H9 (cell line): Measurements from ENCODE around the gene BARX2. TPM values are rescaled to one million over a fixed set of nuclear protein-coding genes. Genes with fewer than 3 reads are reported as not detected.

ENCODE experiments used
- DNase-seq: peaks from one replicate; pipeline ENCODE4 v3.0.0-alpha.2; 2017
- H2AFZ ChIP-seq: one replicate; pipeline ENCODE4 v1.6.1; 2013; ENCODE audit warnings: mild to moderate bottlenecking, low read length, control low read depth, moderate library complexity
- H2AK5ac ChIP-seq: 2 replicates; pipeline ENCODE4 v1.6.1; 2013; ENCODE audit warnings: low read length, control low read depth, mixed read lengths; ENCODE audit not compliant: insufficient read length
- H2BK120ac ChIP-seq: one replicate; pipeline ENCODE4 v1.6.1; 2013; ENCODE audit warnings: low read depth, mild to moderate bottlenecking, low read length, control low read depth, inconsistent platforms; ENCODE audit not compliant: poor library complexity, severe bottlenecking
- H2BK12ac ChIP-seq: 2 replicates; pipeline ENCODE4 v1.6.1; 2013; ENCODE audit warnings: low read length, control low read depth, mixed read lengths, low read depth; ENCODE audit not compliant: insufficient read length
- H2BK15ac ChIP-seq: 2 replicates; pipeline ENCODE4 v1.6.1; 2013; ENCODE audit warnings: low read depth, low read length, control low read depth
- H2BK20ac ChIP-seq: one replicate; pipeline ENCODE4 v1.6.1; 2013; ENCODE audit warnings: low read depth, mild to moderate bottlenecking, low read length, control low read depth, inconsistent platforms; ENCODE audit not compliant: poor library complexity, severe bottlenecking
- H2BK5ac ChIP-seq: 2 replicates; pipeline ENCODE4 v1.6.1; 2013; ENCODE audit warnings: low read length, control low read depth, mixed read lengths; ENCODE audit not compliant: insufficient read length
- H3K14ac ChIP-seq: 2 replicates; pipeline ENCODE4 v1.6.1; 2013; ENCODE audit warnings: low read length, control low read depth; ENCODE audit not compliant: insufficient read depth
- H3K18ac ChIP-seq: 2 replicates; pipeline ENCODE4 v1.6.1; 2013; ENCODE audit warnings: low read depth, mild to moderate bottlenecking, mixed read lengths, low read length, control low read depth; ENCODE audit not compliant: insufficient read length
- H3K23ac ChIP-seq: 2 replicates; pipeline ENCODE4 v1.6.1; 2013; ENCODE audit warnings: low read length, control low read depth, mixed read lengths, low read depth; ENCODE audit not compliant: insufficient read length
- H3K23me2 ChIP-seq: 2 replicates; pipeline ENCODE4 v1.6.1; 2013; ENCODE audit warnings: low read depth, mild to moderate bottlenecking, mixed read lengths, low read length, control low read depth; ENCODE audit not compliant: insufficient read length, poor library complexity, severe bottlenecking
- H3K27ac ChIP-seq: 2 replicates; pipeline ENCODE4 v1.5.1; 2013; ENCODE audit warnings: low read length, control low read depth, mixed read lengths, low read depth; ENCODE audit not compliant: insufficient read length
- H3K27me3 ChIP-seq: 2 replicates; pipeline ENCODE4 v1.6.1; 2013; ENCODE audit warnings: low read length, control low read depth, inconsistent platforms; ENCODE audit not compliant: insufficient read depth
- H3K4ac ChIP-seq: 2 replicates; pipeline ENCODE4 v1.6.1; 2013; ENCODE audit warnings: low read depth, mild to moderate bottlenecking, control low read depth, inconsistent platforms, low read length, moderate library complexity
- H3K4me1 ChIP-seq: 2 replicates; pipeline ENCODE4 v1.6.1; 2013; ENCODE audit warnings: low read length, control low read depth, inconsistent platforms; ENCODE audit not compliant: insufficient read depth
- H3K4me2 ChIP-seq: 2 replicates; pipeline ENCODE4 v1.6.1; 2013; ENCODE audit warnings: low read length, control low read depth, mixed read lengths; ENCODE audit not compliant: insufficient read length, insufficient read depth
- H3K56ac ChIP-seq: 2 replicates; pipeline ENCODE4 v1.6.1; 2013; ENCODE audit warnings: low read depth, mild to moderate bottlenecking, mixed read lengths, low read length, control low read depth; ENCODE audit not compliant: insufficient read length
- H3K79me1 ChIP-seq: 2 replicates; pipeline ENCODE4 v1.6.1; 2013; ENCODE audit warnings: low read depth, mild to moderate bottlenecking, moderate library complexity, low read length, control low read depth, inconsistent platforms; ENCODE audit not compliant: insufficient read depth, poor library complexity, severe bottlenecking
- H3K79me2 ChIP-seq: 2 replicates; pipeline ENCODE4 v1.6.1; 2013; ENCODE audit warnings: low read length, control low read depth, inconsistent platforms; ENCODE audit not compliant: insufficient read depth
- H3K9ac ChIP-seq: 2 replicates; pipeline ENCODE4 v1.6.1; 2013; ENCODE audit warnings: low read length, control low read depth, mixed read lengths; ENCODE audit not compliant: insufficient read length; ENCODE audit errors: extremely low read depth
- H3K9me3 ChIP-seq: one replicate; pipeline ENCODE4 v1.6.1; 2013; ENCODE audit warnings: low read depth, low read length, inconsistent platforms; ENCODE audit not compliant: control insufficient read depth
- H3T11ph ChIP-seq: one replicate; pipeline ENCODE4 v1.6.1; 2013; ENCODE audit warnings: mild to moderate bottlenecking, low read length, control low read depth, inconsistent platforms
- H4K20me1 ChIP-seq: one replicate; pipeline ENCODE4 v1.6.1; 2013; ENCODE audit not compliant: control insufficient read depth, insufficient read length, insufficient read depth
- H4K5ac ChIP-seq: 2 replicates; pipeline ENCODE4 v1.6.1; 2013; ENCODE audit warnings: low read depth, mild to moderate bottlenecking, mixed read lengths, low read length, control low read depth; ENCODE audit not compliant: insufficient read length
- H4K8ac ChIP-seq: replicated peaks from 2 replicates; pipeline ENCODE4 v1.6.1; 2013; ENCODE audit warnings: low read length, control low read depth, mixed read lengths, low read depth; ENCODE audit not compliant: insufficient read length
- H4K91ac ChIP-seq: 2 replicates; pipeline ENCODE4 v1.6.1; 2013; ENCODE audit warnings: low read depth, mild to moderate bottlenecking, moderate library complexity, mixed read lengths, low read length, control low read depth; ENCODE audit not compliant: insufficient read length
- H3K27ac Mint-ChIP-seq, 3 experiments: 2 replicates in 2 of 3; 3 replicates in 1 of 3; pipeline ENCODE4 v1.8.0; 2020 to 2021; ENCODE audit warnings: mixed read lengths in 3 of 3, mild to moderate bottlenecking in 1 of 3, moderate library complexity in 1 of 3
- H3K27me3 Mint-ChIP-seq: 2 replicates; pipeline ENCODE4 v1.8.0; 2021; ENCODE audit warnings: low read depth, mild to moderate bottlenecking, moderate library complexity, mixed read lengths
- H3K36me3 Mint-ChIP-seq, 3 experiments: 2 replicates in 2 of 3; 3 replicates in 1 of 3; pipeline ENCODE4 v1.8.0; 2020 to 2021; ENCODE audit warnings: low read depth in 3 of 3, mixed read lengths in 3 of 3; ENCODE audit not compliant: insufficient read depth in 1 of 3
- H3K4me1 Mint-ChIP-seq, 2 experiments: 2 replicates each; pipeline ENCODE4 v1.8.0; 2020; ENCODE audit warnings: mixed read lengths in 2 of 2
- H3K4me3 Mint-ChIP-seq, 2 experiments: 2 replicates in 1 of 2; 3 replicates in 1 of 2; pipeline ENCODE4 v1.8.0; 2020 to 2021; ENCODE audit warnings: mild to moderate bottlenecking in 2 of 2, mixed read lengths in 2 of 2, moderate library complexity in 1 of 2
- H3K9me3 Mint-ChIP-seq, 2 experiments: 2 replicates in 1 of 2; 3 replicates in 1 of 2; pipeline ENCODE4 v1.8.0; 2020; ENCODE audit warnings: mild to moderate bottlenecking in 2 of 2, mixed read lengths in 2 of 2, moderate library complexity in 1 of 2
- CTCF ChIP-seq: fragments of 200-600 bp; sonication (generic); conservative IDR thresholded peaks from 3 replicates; pipeline ENCODE4 v1.8.0; 2021; ENCODE audit warnings: antibody characterized with exemption, mild to moderate bottlenecking
- WGBS: extraction: QIAGEN DNeasy Blood & Tissue Kit; methylation state at CpG from one replicate; pipeline ENCODE4 v1.1.7; 2013; ENCODE audit warnings: missing lambda C conversion rate, low lambda C conversion rate, mixed read lengths; ENCODE audit not compliant: insufficient read length; ENCODE audit errors: extremely low coverage; 5-methylcytosine and 5-hydroxymethylcytosine counted together
- total RNA-seq: library from RNA; stranded (reverse); gene quantifications from 2 replicates; pipeline ENCODE4 v1.2.1, GENCODE V29; 2021

Gene BARX2
- total RNA-seq, 1 experiment from 2014 or later: not detected

GRCh38 chr11:129384415-129384814, 8.8 kb downstream of the BARX2 start:
- Histone ChIP-seq H2BK20ac (no peak overlapping the region), H3K79me1 (no peaks in the 10 kb centered on the region), H2BK120ac (no peak overlapping the region), H3K23ac (no peak overlapping the region), H4K5ac (no peak overlapping the region), H3K4me1 (no peaks in the 10 kb centered on the region), H3K23me2 (no peaks in the 10 kb centered on the region), H3K9me3 (no peaks in the 10 kb centered on the region), H3T11ph (no peak overlapping the region), H2BK15ac (no peak overlapping the region), H3K4ac (no peak overlapping the region), H3K9ac (no peak overlapping the region), H4K91ac (no peak overlapping the region), H2BK12ac (no peak overlapping the region), H3K4me2 (no peak overlapping the region), H4K20me1 (no peaks in the 10 kb centered on the region), H3K14ac (no peak overlapping the region), H2BK5ac (no peak overlapping the region), H4K8ac (no peak overlapping the region), H2AFZ (no peak overlapping the region), H3K27ac (no peak overlapping the region), H3K27me3 (no peaks in the 10 kb centered on the region), H3K56ac (no peak overlapping the region), H2AK5ac (no peak overlapping the region), H3K79me2 (no peaks in the 10 kb centered on the region), H3K18ac (no peak overlapping the region)
- no peak for DNase-seq
- no peak overlapping the region for H3K4me3 Mint-ChIP-seq
- no CpG with 5 or more reads among the region's 3 CpGs for WGBS
- H3K27me3 Mint-ChIP-seq: peaks cover 43% of the 10 kb centered on the region
- no peak for TF ChIP-seq CTCF
- no peaks in the 10 kb centered on the region for H3K9me3 Mint-ChIP-seq
- no peak overlapping the region for H3K27ac Mint-ChIP-seq
- no peaks in the 10 kb centered on the region for H3K4me1 Mint-ChIP-seq
- no peaks in the 10 kb centered on the region for H3K36me3 Mint-ChIP-seq
